GM21360 (cell line): ENCODE results near the gene FMO3.

Source experiments
- ATAC-seq: cut with Tn5 transposase; IDR thresholded peaks from one replicate; pipeline ENCODE4 v1.9.1; 2021; ENCODE audit warnings: mild to moderate bottlenecking, moderate library complexity; ENCODE audit not compliant: unreplicated experiment

Gene FMO3

DNA sequence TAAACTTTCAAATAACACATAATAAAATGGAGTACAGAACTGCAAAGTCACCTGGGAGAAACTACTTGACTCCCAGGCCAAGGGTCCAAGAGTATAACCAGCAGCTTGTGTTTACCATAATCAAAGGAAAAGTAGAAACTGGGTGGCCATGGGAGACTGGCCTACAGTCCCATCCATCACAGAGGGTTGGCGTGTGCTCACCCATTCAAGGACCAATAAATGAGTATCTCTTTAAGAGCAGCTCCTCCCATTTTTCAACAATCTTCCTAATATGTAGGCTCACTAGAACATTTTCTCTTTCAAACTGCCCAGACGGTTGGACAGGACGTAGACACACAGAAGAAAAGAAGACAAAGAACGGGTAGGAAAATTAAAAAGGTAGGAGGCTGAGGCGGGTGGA is at the start of gene FMO3:
Gene FMO3 (plus strand): TSS at position 302 of the 400 bp plus-strand sequence. CDS start 1,754 bp downstream, outside the sequence.
- no peak for ATAC-seq

DNA sequence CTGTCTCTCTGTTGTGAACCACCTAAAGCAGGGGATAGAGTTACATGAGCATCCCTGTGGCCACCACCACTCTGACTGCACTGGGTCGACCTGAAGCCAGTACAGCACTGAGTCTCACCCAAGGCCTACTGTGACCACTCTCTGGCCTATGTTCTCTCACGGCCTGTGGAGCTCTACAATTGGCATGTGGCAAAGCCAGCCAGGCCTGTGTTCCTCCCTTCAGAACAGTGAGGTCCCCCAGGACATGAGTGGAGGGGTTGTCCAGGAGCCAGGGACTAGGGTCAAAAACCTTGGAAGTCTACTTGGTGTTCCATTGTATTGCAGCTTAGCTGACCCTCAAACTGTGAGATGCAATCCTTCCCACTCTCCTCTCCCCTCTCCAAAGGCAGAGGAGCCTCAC is 42.7 kb upstream of the FMO3 start:
- ATAC-seq = no peak

DNA sequence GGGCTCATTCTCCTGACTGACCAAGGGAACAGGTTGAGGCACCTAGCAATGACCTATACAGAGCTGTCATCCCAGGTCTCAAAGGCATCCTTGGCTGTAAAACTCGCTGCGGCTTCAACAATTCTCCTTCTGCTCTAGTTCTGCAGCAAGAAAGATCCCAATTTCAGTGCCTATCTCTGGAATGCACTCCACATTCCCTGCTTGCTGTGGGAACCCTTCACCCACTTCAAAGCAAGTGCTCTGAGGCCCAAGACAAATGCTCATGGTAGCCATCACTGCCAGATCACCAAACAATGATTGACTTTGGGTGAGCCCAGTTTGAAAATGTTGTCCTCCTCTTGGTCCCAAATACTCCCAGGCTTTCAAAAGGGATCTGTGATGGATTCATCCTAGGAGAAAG is 37.7 kb upstream of the FMO3 start:
- no peak for ATAC-seq

DNA sequence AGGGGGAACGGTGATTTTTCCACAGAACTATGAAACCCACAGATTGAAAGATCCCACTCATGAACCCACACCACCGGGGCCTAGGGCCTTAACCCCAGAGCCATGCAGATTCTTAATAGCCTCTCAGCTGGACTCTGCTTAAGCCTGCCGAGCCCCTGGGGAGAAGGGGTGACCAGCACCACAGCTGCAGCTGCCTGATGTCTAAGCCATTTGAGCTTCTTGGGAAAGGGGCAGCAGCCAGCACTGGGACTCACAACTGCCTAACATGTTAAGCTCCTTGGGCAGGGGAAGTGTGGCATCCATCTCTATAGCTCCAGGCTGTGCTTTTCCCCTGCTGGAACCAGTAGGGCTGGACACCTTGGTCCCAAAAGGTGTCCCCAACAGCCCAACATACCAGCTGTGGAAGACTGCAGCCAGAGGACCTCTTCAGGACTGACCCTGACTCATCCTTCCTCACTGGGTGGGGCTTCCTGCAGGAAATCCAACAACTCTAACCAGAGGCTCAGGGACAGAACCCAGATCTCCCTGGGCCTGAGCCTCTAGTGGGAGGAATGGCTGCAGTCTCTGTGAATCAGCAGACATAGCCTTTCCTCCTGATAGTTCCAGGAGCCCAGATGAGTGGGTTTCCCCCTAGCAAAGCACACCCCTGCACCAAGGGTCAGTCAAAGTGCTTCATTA is 34.6 kb upstream of the FMO3 start:
- no peak for ATAC-seq

DNA sequence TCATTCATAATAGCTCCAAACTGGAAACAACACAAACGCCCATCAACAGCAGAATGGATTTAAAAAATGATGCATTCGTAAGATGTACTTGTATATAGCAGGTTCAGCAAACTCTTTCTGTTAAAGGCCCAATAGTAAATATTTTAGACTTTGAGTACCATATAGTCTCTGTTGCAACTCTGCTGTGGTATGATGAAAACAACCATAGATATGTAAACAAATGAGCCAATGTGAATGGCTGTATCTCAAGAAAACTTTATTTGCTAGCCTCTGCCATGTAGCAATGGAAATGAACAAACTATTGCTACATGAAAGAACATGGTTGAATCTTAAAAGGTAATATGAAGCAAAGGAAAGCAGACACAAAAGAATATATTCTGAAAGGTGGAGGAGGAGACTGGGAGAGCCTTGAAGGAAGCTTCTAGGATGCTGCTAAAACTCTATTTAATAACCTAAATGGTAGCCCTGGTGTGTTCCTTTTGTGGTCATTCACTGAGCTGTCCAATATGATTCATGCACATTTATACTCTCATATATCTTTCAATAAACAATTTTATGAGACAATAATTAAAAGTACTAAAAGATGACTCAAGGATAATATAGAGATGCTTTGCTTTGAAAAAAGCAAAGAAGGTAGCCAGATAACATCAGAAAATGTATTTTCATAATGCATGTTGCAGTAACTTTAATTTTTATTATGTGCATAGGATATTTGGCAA is 29.1 kb upstream of the FMO3 start:
- ATAC-seq = no peak

DNA sequence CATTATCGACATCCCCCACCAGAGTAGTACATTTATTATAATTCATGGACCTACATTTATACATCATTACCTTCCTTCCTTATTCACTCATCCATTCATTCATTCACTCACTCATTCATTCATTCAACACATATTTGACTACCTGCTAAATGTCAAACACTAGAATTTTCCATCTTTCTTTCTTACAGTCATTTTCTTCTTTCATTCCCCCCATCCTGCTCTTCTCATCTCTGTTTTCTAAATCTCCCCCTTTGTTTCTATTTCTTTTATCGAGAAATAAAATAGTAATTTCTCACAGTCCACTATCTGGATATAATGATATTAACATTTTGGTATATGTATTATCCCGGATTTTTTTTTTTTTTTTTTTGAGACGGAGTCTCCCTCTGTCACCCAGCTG is 27.8 kb upstream of the FMO3 start:
- ATAC-seq = no peak

DNA sequence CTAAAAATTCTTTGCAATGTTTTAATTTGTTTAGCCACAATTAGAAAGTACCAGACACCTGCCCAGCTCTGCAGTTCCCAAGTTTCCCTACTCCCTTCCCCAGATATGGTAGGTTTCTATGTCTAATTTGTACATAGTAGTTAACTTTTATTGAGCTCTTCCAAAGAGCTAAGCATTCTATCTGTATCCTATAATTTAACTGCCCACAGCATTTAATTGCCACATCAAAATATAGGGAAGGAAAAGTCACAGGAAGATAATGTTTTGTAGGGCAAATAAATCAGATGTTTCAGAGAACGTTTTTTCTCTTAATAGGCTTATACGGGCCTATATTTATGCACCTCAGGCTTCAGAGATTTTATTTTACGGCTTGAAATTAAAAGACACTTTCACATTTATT is 15.7 kb upstream of the FMO3 start:
- no peak for ATAC-seq

DNA sequence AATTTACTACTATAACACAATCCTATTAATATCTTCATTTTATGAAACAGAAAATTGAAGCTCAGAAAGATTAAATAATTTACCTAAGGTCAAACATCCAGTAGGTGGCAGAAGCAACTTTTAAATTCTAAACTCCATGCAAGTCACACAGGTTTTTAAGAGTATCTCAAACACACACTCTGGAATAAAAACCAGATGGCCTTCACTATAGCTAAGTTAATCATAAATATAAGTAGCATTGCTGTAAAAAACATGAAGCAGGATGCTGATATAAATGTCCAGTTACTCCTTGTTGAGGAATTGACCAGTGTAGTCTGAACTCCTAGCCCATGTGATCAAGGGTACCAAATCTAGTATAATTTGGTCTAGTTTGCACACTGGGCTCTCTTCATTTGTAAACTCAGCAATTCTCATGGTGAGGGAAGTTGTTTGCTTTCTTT is 9.4 kb upstream of the FMO3 start:
- ATAC-seq = no peak

DNA sequence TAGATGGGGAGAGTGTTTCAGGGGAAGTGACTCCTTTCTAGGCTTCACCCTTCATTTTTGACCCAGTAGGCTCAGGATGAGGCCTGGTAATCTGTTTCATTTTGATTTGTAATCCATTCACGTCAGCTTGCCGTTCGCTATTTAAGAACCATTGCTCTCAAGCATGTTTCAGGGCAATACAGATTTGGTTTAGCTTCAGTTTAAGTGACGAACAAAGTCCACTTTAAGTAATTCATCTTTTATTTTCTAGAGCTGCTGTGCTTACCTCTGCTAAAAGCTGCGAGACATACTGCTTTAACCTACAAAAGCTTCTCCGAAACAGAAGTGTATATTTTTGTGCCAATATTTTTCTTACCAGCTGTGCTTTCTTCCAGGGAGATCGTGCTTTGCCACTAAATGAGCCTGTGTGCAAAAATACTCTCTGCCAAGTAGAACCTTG is 8.9 kb upstream of the FMO3 start:
- ATAC-seq = no peak

DNA sequence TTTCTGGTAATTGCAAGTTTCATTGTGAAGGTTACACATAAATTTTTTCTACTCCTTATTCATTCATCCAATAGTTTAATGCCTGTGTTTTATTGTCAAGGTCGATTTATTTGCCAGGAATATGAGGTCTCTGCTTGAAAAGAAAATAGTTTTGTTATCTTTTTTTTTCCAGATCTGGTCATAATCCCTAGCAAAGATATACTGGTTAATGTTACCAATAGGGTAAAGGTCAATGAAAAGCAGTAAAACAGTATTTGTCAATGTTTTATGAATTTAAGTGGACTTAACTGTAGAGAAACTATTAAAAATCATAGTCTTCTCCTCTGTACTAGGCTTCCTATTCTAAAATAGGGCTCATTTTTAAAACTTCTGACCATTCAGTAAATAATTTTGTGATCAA is 8.1 kb upstream of the FMO3 start:
- no peak for ATAC-seq

DNA sequence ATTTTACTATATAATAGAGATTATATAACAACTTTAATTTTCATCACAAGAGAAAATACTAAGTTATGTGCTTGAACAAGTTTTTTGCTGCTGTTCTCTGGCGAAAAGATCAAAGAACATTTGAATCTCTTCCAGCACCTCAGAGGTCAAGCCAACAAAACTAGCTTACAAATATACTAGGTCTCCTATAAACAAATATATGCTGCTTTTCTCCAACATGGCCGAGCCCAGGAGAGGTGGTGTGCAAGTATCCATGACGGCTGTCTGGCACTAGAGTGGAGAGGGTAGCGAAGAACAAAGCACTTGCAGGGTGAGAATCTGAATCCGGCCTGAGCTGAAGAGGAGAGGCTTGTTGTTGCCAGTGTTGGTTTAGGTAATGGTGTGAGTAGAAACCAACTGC is 7.5 kb upstream of the FMO3 start:
- ATAC-seq = no peak

DNA sequence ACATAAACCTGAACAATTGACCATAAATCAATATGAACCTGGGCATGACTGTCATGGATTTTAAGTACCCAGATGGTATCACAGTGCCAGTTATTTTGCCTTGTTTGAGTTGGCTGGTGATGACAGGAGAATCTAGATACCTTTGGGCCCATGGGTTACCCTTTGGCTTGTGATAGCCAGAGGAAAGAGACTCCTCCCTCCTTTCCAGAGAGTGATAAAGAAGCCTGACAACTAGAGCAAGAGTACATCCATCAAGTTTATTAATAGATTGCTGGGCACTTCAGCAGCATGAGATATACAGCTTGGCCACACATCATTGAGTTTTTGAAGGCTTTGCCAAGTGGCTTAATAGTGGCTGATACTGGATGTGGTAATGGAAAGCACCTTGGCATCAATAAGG is 6.6 kb upstream of the FMO3 start:
- ATAC-seq = no peak

DNA sequence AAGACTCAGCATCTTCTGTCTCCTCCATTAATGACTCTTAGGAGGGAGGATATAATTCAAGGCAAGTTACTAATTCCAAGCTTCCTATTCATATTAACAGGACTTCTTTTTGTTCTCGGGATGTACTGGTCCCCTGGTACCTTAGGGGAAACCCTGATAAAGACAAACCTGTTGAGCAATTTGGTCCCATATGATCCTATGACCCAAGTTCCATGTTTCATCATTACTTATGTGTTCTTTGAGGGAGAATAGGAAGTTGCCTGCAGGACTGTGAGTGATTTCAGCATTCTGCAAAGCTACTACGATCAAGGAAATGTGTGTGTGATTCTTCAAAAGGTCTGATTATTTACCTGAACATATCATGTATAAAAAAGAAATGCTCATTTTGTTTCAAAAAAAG is 5.8 kb upstream of the FMO3 start:
- no peak for ATAC-seq

DNA sequence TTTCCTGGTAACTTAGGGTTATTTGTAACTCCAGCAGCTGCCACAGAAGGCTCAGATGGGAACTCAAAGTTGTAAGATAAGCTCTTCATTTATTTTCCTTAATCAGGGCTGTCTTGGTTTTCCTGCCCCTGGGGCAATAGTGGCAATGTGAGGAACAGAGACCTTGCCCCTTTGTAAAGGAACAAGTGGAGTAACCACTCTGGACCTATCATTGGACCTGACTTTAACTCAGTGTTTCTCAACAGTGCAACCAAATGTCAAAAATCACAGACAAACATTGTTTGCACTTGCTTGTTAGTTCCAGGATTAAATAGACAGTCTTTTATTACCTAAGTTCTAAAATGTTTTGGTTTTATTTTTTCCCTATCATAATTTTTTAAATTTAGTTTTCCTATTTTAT is 2.8 kb upstream of the FMO3 start:
- no peak for ATAC-seq

DNA sequence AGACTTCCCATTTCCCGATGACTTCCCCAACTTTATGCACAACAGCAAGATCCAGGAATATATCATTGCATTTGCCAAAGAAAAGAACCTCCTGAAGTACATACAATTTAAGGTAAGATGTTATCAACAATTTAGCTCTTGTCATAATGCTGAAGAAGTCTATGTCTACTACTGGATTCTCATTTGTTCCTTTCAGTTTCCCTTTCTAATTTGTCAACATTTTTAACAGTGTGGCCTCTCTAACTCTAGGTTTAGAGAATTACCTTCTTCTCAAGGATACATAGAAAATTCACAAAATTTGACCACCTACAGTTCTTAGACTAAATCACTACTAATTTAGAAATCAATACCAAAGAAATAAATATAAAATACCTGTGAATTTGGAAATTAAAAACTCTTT is 13.2 kb downstream of the FMO3 start:
- no peak for ATAC-seq

DNA sequence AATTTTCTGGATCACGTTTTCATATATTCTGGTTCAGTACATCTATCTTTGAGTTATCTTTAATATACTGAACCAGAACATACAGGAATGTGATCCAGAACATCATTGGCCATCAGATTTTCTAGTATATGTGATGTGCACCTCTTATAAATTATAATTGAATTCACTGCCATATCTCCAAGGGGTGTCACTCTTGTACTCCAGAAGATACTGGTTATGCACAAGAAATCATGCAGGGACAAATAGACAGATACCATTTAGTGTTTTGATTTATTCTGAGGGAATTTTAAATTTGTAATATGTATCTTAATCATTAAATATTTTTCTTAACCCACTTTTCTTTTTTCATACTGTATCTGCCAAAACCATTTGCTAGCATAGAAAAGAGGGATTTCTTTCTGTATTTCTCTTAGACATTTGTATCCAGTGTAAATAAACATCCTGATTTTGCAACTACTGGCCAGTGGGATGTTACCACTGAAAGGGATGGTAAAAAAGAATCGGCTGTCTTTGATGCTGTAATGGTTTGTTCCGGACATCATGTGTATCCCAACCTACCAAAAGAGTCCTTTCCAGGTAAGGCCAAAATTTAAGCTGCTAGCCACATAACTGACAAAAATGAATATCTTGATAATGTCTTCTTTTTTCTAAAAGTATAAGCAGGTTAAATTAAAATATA is 16.7 kb downstream of the FMO3 start:
- ATAC-seq = no peak

DNA sequence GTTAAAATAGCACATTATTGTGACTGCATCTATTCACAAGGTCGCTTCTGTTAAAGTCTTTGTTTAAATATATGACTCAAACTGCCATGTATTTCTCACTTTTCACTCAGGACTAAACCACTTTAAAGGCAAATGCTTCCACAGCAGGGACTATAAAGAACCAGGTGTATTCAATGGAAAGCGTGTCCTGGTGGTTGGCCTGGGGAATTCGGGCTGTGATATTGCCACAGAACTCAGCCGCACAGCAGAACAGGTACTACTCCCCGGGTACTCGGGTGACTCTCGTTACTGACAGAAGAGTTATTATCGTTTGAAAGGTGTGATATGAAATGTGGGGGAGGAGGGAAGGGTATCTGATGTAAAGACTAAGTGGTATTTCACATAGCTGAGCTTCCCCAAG is 17.3 kb downstream of the FMO3 start:
- ATAC-seq = no peak

DNA sequence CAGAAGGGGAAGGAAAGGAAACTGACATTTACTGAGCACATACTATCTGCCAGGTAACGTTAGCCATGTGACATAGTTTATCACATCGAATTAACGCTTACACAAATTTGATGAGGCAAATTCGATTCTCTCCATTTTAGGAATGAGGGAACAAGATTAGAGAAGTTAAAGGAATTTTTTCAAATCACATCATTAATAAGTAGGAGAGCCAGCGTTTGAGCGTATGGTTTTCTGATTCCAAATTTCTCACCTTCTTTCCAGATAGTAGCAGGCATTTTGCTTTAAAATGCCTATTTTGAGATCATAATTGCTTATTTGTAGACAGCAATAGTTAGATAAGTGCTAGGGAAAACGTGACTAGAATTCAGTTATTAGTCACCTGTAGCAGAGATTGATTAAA is 19.3 kb downstream of the FMO3 start:
- ATAC-seq = no peak

DNA sequence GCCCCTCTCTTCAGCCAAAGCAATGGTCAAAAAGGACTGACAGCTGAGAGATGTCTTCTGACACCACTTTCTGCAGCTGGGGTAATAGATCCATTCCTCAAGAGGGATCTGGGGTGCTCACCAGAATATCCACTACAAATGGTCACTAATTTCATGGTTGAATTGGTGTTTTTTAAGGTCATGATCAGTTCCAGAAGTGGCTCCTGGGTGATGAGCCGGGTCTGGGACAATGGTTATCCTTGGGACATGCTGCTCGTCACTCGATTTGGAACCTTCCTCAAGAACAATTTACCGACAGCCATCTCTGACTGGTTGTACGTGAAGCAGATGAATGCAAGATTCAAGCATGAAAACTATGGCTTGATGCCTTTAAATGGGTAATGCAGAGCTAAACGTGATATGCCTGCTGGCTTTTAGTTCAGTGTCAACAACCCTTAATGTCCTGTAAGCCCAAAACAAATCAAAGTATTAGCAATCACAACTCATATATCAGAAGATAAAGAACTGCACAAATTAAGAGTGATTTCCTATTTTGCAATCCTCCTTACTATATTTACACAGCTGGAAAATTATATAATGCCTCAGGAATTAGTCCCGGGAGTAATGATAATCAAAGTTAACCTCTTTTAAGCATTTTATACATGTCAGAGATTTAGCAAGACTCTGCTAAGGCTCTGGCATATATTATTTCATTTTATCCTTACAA is 20.1 kb downstream of the FMO3 start:
- ATAC-seq = no peak

DNA sequence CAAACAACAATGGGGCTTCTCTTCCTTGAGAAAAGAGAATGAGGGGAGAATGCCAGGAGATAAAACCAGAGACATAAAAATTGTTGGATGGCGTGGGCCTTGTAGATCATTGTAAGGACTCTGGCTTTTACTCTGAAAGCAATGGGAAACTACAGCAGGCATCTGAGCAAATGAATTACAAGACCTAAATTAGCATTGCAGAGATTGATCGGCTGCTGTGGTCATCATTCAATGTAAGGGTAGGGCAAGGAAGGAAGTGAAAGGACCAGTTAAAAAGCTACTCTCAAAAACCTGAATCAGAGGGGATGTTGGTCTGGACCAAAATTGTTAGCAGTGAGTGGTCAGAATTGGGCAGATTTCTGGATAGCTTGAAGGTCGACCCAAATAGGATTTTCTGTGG is 21.4 kb downstream of the FMO3 start:
- ATAC-seq = no peak

DNA sequence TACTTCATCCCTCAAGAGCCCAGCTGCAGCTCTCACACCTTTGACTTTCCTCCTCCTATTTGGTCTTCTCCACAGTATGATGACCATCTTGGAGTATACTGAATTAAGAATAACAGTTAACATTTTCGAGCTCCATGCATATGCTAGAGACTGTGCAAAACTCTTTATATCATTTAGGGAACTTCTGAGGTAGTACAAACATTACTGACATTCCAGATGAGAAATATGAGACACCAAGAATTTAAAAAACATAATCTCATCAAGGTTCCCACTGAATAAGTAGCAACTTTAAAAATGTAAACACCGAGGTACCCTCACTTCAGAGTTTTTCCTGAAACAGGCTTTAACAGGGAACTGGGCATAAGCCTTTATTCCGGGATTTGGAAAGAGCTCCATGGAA is 22.7 kb downstream of the FMO3 start:
- no peak for ATAC-seq
